ENCODE data around the gene SAE1.

The SAE1 gene

DNA sequence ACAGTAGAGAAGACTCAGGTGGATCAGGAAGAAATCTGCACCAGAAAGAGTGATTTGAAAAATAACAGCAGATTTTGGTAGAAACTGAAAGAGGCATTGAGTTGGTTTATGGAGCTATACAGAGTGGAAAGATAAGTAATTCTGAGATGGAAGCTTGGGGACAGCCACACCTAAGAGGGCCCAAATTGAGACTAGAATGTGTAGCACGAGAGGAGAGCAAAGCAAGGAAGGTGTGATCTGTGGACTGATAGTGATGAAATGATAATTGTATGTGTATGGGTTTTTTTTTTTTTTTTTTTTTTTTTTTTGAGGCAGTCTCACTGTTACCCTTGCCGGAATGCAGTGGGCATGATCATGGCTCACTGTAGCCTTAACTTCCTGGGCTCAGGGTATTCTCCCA lies 16.3 kb downstream of the SAE1 start:
- TF ChIP-seq, protein P1, sequence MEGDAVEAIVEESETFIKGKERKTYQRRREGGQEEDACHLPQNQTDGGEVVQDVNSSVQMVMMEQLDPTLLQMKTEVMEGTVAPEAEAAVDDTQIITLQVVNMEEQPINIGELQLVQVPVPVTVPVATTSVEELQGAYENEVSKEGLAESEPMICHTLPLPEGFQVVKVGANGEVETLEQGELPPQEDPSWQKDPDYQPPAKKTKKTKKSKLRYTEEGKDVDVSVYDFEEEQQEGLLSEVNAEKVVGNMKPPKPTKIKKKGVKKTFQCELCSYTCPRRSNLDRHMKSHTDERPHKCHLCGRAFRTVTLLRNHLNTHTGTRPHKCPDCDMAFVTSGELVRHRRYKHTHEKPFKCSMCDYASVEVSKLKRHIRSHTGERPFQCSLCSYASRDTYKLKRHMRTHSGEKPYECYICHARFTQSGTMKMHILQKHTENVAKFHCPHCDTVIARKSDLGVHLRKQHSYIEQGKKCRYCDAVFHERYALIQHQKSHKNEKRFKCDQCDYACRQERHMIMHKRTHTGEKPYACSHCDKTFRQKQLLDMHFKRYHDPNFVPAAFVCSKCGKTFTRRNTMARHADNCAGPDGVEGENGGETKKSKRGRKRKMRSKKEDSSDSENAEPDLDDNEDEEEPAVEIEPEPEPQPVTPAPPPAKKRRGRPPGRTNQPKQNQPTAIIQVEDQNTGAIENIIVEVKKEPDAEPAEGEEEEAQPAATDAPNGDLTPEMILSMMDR (IDR thresholded peaks at IDR 0.05): no peak
- H3K27ac Mint-ChIP-seq: peak overlapping the region; percentile 37
- peaks cover 86% of the 10 kb centered on the region for H3K36me3 Mint-ChIP-seq (ENCODE audit: low read depth)
- peaks cover 13% of the 10 kb centered on the region for H3K4me1 Mint-ChIP-seq
- H3K27me3 Mint-ChIP-seq (ENCODE audit: low read depth, poor library complexity): no peaks in the 10 kb centered on the region
- H3K4me3 Mint-ChIP-seq: no peak overlapping the region
- no peaks in the 10 kb centered on the region for H3K9me3 Mint-ChIP-seq
- DNase-seq: no peak

DNA sequence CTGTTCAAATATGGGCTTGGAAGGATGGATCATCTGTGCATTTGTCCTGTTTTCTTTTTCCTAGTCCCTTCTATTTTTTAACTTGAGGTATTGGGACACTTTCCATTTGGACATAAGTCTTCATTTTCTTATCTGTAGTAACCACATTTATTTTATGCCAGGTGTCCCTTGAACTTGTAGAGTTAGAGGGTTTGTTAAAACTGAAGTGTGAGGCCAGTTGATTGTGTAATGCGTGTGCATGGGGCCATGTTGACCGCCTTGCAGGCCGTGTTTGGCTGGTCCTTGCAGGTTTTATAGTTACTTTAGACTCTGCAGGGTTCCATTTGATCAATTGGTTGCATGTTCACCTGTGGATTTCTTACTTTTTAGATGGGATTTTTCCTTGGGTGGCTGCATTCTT lies 21.0 kb downstream of the SAE1 start:
- Mint-ChIP-seq H3K9me3 (no peaks in the 10 kb centered on the region), H3K4me3 (no peak overlapping the region), H3K27ac (peak overlapping the region; percentile 30), H3K36me3 (ENCODE audit: low read depth) (peaks cover 84% of the 10 kb centered on the region), H3K4me1 (peaks cover 13% of the 10 kb centered on the region), H3K27me3 (ENCODE audit: low read depth, poor library complexity) (no peaks in the 10 kb centered on the region)
- no peak for DNase-seq
- TF ChIP-seq, protein P1 (IDR thresholded peaks at IDR 0.05): no peak

DNA sequence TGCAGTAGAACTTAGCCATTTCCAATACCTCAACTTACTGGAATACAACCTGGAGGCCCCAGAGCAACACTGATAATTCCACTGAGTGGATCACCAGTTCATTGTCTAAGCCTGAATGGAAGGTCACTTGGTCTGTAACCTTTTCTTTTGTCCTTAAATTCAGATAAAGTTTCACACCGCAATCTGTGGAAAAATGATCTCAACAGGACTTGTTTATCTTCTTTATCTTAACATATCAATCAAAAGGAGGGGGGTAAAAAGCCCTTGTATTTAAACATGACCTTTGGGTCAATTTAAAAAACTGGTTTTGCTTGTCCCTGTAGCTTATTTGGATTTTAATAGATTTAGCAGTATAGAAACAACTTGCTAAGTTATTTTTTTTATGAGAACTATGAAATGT lies 21.6 kb downstream of the SAE1 start:
- DNase-seq: no peak
- H3K4me3 Mint-ChIP-seq: no peak overlapping the region
- H3K36me3 Mint-ChIP-seq (ENCODE audit: low read depth): peaks cover 84% of the 10 kb centered on the region
- H3K4me1 Mint-ChIP-seq: peaks cover 19% of the 10 kb centered on the region
- H3K27me3 Mint-ChIP-seq (ENCODE audit: low read depth, poor library complexity): no peaks in the 10 kb centered on the region
- H3K27ac Mint-ChIP-seq: no peak overlapping the region
- TF ChIP-seq, protein P1 (IDR thresholded peaks at IDR 0.05): no peak
- no peaks in the 10 kb centered on the region for H3K9me3 Mint-ChIP-seq

DNA sequence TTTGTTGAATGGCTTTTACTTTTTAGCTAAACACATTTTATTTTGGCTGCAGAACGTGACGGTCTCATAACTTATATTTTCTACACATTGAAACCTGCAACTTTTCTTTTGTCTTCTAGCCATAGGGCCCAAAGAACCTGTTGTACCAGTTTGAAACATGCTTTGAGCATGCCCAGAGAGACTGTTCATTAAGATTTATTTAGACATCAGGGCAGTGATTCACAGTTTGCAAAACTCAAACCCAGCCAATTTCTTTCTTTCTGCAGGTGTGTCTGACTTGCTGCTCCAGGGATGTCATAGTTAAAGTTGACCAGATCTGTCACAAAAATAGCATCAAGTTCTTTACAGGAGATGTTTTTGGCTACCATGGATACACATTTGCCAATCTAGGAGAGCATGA lies 22.0 kb downstream of the SAE1 start:
- no peak for DNase-seq
- Mint-ChIP-seq H3K36me3 (ENCODE audit: low read depth) (peaks cover 84% of the 10 kb centered on the region), H3K4me3 (no peak overlapping the region), H3K9me3 (no peaks in the 10 kb centered on the region), H3K27ac (no peak overlapping the region), H3K4me1 (peaks cover 23% of the 10 kb centered on the region), H3K27me3 (ENCODE audit: low read depth, poor library complexity) (no peaks in the 10 kb centered on the region)
- TF ChIP-seq, protein P1 (IDR thresholded peaks at IDR 0.05): no peak

DNA sequence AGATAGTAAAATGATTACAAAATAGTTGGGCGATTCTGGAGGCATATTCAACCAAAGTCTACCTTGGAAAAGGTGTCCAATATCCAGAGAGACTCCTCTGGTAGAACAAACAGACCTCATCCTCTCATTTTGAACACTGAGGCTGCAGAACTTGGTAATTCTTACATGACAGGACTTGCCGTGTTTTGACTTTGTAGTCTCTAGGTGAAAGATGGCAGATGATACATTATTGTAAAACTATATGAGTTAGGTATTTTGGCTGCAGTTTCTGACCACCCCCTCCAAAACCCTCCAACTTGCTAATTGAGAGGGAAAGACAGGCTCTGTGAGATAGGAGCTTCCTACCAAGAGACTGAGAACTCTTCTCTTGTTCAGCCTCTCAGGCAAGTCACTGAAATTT lies 22.6 kb downstream of the SAE1 start:
- no peaks in the 10 kb centered on the region for H3K9me3 Mint-ChIP-seq
- no peak overlapping the region for H3K4me3 Mint-ChIP-seq
- DNase-seq: no peak
- H3K27ac Mint-ChIP-seq: no peak overlapping the region
- peaks cover 82% of the 10 kb centered on the region for H3K36me3 Mint-ChIP-seq (ENCODE audit: low read depth)
- H3K27me3 Mint-ChIP-seq (ENCODE audit: low read depth, poor library complexity): no peaks in the 10 kb centered on the region
- peaks cover 30% of the 10 kb centered on the region for H3K4me1 Mint-ChIP-seq
- TF ChIP-seq, protein P1 (IDR thresholded peaks at IDR 0.05): no peak

DNA sequence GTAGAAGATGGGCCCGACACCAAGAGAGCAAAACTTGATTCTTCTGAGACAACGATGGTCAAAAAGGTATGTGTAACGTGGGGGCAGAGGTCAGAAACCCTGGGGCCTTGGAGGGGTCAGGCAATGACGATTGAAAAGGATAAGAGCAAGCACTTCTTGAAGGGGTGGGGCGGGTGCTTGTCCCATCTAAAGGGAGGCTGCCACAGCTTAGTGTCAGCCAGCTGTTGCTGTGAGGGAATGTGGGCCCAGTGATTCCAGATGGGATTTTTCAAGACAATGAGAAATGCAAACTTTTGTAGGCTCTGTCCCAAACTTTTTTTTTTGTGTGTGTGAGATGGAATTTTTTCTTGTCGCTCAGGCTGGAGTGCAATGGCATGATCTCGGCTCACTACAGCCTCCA lies 24.5 kb downstream of the SAE1 start:
- H3K4me3 Mint-ChIP-seq: no peak overlapping the region
- no peaks in the 10 kb centered on the region for H3K27me3 Mint-ChIP-seq (ENCODE audit: low read depth, poor library complexity)
- H3K9me3 Mint-ChIP-seq: no peaks in the 10 kb centered on the region
- no peak for DNase-seq
- H3K36me3 Mint-ChIP-seq (ENCODE audit: low read depth): peaks cover 76% of the 10 kb centered on the region
- TF ChIP-seq, protein P1 (IDR thresholded peaks at IDR 0.05): no peak
- peak overlapping the region; percentile 66 for H3K27ac Mint-ChIP-seq
- H3K4me1 Mint-ChIP-seq: peaks cover 41% of the 10 kb centered on the region

All from nephron progenitor cell (in vitro differentiated cells).